ENCODE results near the gene HYAL1.

The HYAL1 gene

DNA sequence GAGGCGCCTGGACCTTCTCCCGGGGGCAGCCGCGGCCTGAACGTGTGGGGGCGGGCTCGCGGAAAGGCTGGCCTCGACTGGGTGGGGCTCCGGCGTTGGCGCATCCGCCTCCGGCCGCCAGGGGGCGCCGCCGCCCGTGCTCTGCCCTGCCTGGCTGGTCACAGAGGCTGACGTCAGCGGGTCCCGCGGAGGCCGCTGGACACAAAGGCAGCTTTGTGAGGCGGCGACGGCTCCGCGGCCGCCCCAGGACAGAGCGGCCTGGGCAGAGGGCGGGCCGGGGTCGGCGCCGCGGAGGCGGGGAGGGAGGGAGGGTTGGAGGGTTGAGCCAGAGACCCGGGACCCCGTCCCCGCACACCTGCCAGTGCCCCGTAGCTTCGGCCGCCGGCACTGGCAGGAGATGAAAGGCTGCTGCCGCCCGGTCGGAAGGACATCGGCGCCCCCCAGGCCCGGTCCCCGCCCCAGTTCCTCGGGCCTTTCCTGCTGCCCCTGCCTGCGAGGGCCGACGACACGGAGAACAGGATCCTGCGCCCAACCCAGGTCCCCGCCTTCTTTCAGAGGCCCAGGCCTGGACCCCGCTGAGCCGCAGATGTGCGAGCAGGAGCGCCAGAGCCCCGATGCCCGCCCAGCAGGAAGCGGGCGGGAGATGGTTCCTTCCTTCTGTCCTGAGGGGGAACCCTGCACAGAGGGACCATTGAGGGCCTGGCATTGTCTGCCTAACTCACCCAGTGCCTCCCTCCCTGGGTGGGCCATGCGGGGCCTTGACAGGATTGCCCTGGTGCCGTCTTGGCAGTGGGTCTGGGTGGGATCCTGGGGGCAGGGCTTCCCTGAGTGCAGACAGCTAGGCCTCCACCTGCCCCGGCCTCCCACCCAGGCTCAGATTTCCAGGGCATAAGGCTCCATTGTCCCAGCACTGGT, 43.1 kb downstream of the HYAL1 start (continued):
- TF ChIP-seq ZNF623 (tag by site-specific recombination; IDR thresholded peaks at IDR 0.05): no peak
- TF ChIP-seq GLIS2 (tag by site-specific recombination; IDR thresholded peaks at IDR 0.05): peak; percentile 66
- TF ChIP-seq ZFHX2 (tag by site-specific recombination; conservative IDR thresholded peaks at IDR 0.05): peak; percentile 77
- TF ChIP-seq, protein P1, sequence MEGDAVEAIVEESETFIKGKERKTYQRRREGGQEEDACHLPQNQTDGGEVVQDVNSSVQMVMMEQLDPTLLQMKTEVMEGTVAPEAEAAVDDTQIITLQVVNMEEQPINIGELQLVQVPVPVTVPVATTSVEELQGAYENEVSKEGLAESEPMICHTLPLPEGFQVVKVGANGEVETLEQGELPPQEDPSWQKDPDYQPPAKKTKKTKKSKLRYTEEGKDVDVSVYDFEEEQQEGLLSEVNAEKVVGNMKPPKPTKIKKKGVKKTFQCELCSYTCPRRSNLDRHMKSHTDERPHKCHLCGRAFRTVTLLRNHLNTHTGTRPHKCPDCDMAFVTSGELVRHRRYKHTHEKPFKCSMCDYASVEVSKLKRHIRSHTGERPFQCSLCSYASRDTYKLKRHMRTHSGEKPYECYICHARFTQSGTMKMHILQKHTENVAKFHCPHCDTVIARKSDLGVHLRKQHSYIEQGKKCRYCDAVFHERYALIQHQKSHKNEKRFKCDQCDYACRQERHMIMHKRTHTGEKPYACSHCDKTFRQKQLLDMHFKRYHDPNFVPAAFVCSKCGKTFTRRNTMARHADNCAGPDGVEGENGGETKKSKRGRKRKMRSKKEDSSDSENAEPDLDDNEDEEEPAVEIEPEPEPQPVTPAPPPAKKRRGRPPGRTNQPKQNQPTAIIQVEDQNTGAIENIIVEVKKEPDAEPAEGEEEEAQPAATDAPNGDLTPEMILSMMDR (tag by site-specific recombination; IDR thresholded peaks at IDR 0.05): peak; percentile 75; the same call in 1 of the 2 replicates
- 0 out of 2 replicates have a peak, but pooled peaks have one; percentile 12 for TF ChIP-seq YY1 (tag by site-specific recombination; IDR thresholded peaks at IDR 0.05)
- TF ChIP-seq ZNF423 (tag by site-specific recombination; IDR thresholded peaks at IDR 0.05): 0 out of 2 replicates have a peak, but pooled peaks have one; percentile 16
- TF ChIP-seq ZNF600 (tag by site-specific recombination; IDR thresholded peaks at IDR 0.05): peak; percentile 45
- TF ChIP-seq, protein P2, sequence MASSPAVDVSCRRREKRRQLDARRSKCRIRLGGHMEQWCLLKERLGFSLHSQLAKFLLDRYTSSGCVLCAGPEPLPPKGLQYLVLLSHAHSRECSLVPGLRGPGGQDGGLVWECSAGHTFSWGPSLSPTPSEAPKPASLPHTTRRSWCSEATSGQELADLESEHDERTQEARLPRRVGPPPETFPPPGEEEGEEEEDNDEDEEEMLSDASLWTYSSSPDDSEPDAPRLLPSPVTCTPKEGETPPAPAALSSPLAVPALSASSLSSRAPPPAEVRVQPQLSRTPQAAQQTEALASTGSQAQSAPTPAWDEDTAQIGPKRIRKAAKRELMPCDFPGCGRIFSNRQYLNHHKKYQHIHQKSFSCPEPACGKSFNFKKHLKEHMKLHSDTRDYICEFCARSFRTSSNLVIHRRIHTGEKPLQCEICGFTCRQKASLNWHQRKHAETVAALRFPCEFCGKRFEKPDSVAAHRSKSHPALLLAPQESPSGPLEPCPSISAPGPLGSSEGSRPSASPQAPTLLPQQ (tag by site-specific recombination; IDR thresholded peaks at IDR 0.05): no peak; the same call in 1 of the 2 replicates
- TF ChIP-seq ZNF202 (tag by site-specific recombination; IDR thresholded peaks at IDR 0.05; ENCODE audit: borderline replicate concordance): no peak
- no peak for TF ChIP-seq ZNF626 (tag by site-specific recombination; IDR thresholded peaks at IDR 0.05)
- TF ChIP-seq KLF8 (tag by site-specific recombination; IDR thresholded peaks at IDR 0.05): peak; percentile 54; the same call in 1 of the 2 replicates
- peak; percentile 91 for TF ChIP-seq TCF7L2 (IDR thresholded peaks at IDR 0.05; ENCODE audit: borderline replicate concordance, low read depth, low read length)
- TF ChIP-seq SP3 (tag by site-specific recombination; IDR thresholded peaks at IDR 0.05): peak; percentile 49
- no peak for TF ChIP-seq ZSCAN23 (tag by site-specific recombination; IDR thresholded peaks at IDR 0.05)
- peak; percentile 72 for TF ChIP-seq ZIC2 (tag by site-specific recombination; IDR thresholded peaks at IDR 0.05)
- TF ChIP-seq, protein P3, sequence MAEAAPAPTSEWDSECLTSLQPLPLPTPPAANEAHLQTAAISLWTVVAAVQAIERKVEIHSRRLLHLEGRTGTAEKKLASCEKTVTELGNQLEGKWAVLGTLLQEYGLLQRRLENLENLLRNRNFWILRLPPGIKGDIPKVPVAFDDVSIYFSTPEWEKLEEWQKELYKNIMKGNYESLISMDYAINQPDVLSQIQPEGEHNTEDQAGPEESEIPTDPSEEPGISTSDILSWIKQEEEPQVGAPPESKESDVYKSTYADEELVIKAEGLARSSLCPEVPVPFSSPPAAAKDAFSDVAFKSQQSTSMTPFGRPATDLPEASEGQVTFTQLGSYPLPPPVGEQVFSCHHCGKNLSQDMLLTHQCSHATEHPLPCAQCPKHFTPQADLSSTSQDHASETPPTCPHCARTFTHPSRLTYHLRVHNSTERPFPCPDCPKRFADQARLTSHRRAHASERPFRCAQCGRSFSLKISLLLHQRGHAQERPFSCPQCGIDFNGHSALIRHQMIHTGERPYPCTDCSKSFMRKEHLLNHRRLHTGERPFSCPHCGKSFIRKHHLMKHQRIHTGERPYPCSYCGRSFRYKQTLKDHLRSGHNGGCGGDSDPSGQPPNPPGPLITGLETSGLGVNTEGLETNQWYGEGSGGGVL (tag by site-specific recombination; IDR thresholded peaks at IDR 0.05): peak; percentile 55; the same call in 1 of the 2 replicates
- no peak for TF ChIP-seq IKZF3 (tag by site-specific recombination; IDR thresholded peaks at IDR 0.05)
- peak; percentile 44; the same call in 1 of the 2 replicates for TF ChIP-seq ZNF2 (tag by site-specific recombination; IDR thresholded peaks at IDR 0.05)
- TF ChIP-seq FEZF1 (tag by site-specific recombination; IDR thresholded peaks at IDR 0.05): no peak
- TF ChIP-seq, protein P4, sequence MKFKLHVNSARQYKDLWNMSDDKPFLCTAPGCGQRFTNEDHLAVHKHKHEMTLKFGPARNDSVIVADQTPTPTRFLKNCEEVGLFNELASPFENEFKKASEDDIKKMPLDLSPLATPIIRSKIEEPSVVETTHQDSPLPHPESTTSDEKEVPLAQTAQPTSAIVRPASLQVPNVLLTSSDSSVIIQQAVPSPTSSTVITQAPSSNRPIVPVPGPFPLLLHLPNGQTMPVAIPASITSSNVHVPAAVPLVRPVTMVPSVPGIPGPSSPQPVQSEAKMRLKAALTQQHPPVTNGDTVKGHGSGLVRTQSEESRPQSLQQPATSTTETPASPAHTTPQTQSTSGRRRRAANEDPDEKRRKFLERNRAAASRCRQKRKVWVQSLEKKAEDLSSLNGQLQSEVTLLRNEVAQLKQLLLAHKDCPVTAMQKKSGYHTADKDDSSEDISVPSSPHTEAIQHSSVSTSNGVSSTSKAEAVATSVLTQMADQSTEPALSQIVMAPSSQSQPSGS (tag by site-specific recombination; IDR thresholded peaks at IDR 0.05; ENCODE audit: low read depth): peak; percentile 80; the same call in 1 of the 2 replicates
- peak; percentile 72 for TF ChIP-seq ZBTB20 (tag by site-specific recombination; IDR thresholded peaks at IDR 0.05)
- peak; percentile 95 for TF ChIP-seq ZSCAN30 (tag by site-specific recombination; IDR thresholded peaks at IDR 0.05)
- TF ChIP-seq ZNF274 (IDR thresholded peaks at IDR 0.05; ENCODE audit: low read length): no peak
- no peak for TF ChIP-seq ZNF274 (tag by site-specific recombination; IDR thresholded peaks at IDR 0.05; ENCODE audit: borderline replicate concordance)
- TF ChIP-seq ZBTB8A (tag by site-specific recombination; IDR thresholded peaks at IDR 0.05): peak; percentile 42; the same call in 1 of the 2 replicates
- TF ChIP-seq ZNF660 (tag by site-specific recombination; IDR thresholded peaks at IDR 0.05): peak; percentile 59; the same call in 1 of the 2 replicates
- no peak for TF ChIP-seq ZNF843 (tag by site-specific recombination; IDR thresholded peaks at IDR 0.05)
- TF ChIP-seq, protein P5, sequence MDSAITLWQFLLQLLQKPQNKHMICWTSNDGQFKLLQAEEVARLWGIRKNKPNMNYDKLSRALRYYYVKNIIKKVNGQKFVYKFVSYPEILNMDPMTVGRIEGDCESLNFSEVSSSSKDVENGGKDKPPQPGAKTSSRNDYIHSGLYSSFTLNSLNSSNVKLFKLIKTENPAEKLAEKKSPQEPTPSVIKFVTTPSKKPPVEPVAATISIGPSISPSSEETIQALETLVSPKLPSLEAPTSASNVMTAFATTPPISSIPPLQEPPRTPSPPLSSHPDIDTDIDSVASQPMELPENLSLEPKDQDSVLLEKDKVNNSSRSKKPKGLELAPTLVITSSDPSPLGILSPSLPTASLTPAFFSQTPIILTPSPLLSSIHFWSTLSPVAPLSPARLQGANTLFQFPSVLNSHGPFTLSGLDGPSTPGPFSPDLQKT (IDR thresholded peaks at IDR 0.05; ENCODE audit: borderline replicate concordance, low read depth, low read length): no peak
